Neural cell (in vitro differentiated cells): ENCODE measurements around the gene SLC2A6. TPM values are rescaled to one million over a fixed set of nuclear protein-coding genes. Genes with fewer than 3 reads are reported as not detected.

Experiments
- H2AFZ ChIP-seq: fragments of 200-600, 300-800 bp; sonication (generic), shearing (Covaris generic); 2 replicates; pipeline ENCODE4 v1.6.0; 2014; ENCODE audit warnings: low read depth, mild to moderate bottlenecking, antibody characterized with exemption, low read length, moderate library complexity
- H3F3A ChIP-seq: fragments of 200-600 bp; shearing (Covaris generic); 2 replicates; pipeline ENCODE4 v1.6.1; 2016; ENCODE audit warnings: mild to moderate bottlenecking, moderate library complexity, mixed read lengths, antibody characterized with exemption, low read length; ENCODE audit not compliant: insufficient read depth, poor library complexity, severe bottlenecking
- H3K27ac ChIP-seq: fragments of 200-600, 300-800 bp; sonication (generic), shearing (Covaris generic); 2 replicates; pipeline ENCODE4 v1.5.1; 2014; ENCODE audit warnings: mild to moderate bottlenecking, low read length, moderate library complexity
- H3K27me3 ChIP-seq: fragments of 300-800, 200-600 bp; sonication (generic), shearing (Covaris generic); 2 replicates; pipeline ENCODE4 v1.6.0; 2014; ENCODE audit warnings: mild to moderate bottlenecking, low read depth, low read length, moderate library complexity; ENCODE audit not compliant: insufficient read depth
- H3K36me3 ChIP-seq: fragments of 300-800, 200-600 bp; sonication (generic), shearing (Covaris generic); 2 replicates; pipeline ENCODE4 v1.5.1; 2014; ENCODE audit warnings: mild to moderate bottlenecking, antibody characterized with exemption, low read length, moderate library complexity; ENCODE audit not compliant: insufficient read depth
- H3K4me2 ChIP-seq: fragments of 300-800, 200-600 bp; sonication (generic), shearing (Covaris generic); 2 replicates; pipeline ENCODE4 v1.6.0; 2014; ENCODE audit warnings: mild to moderate bottlenecking, low read length
- H3K4me3 ChIP-seq: fragments of 300-800, 200-600 bp; sonication (generic), shearing (Covaris generic); 2 replicates; pipeline ENCODE4 v1.5.1; 2014; ENCODE audit warnings: mild to moderate bottlenecking, low read length, moderate library complexity
- H3K79me2 ChIP-seq: fragments of 200-600 bp; shearing (Covaris generic); replicated peaks from 2 replicates; pipeline ENCODE4 v1.6.0; 2014; ENCODE audit warnings: mild to moderate bottlenecking, low read length, moderate library complexity; ENCODE audit not compliant: insufficient read depth
- H3K9ac ChIP-seq: fragments of 300-800, 200-600 bp; sonication (generic), shearing (Covaris generic); 2 replicates; pipeline ENCODE4 v1.6.1; 2016; ENCODE audit warnings: mild to moderate bottlenecking, low read length, mixed read lengths
- H3K9me2 ChIP-seq: fragments of 200-600 bp; shearing (Covaris generic); 2 replicates; pipeline ENCODE4 v1.6.1; 2016; ENCODE audit warnings: mild to moderate bottlenecking, low read length, mixed read lengths; ENCODE audit not compliant: insufficient read depth
- H3K9me3 ChIP-seq: fragments of 200-600, 300-800 bp; sonication (generic), shearing (Covaris generic); 2 replicates; pipeline ENCODE4 v1.6.1; 2016; ENCODE audit warnings: mild to moderate bottlenecking, mixed run types, low read length, moderate library complexity, mixed read lengths
- H4K20me1 ChIP-seq: fragments of 200-600 bp; shearing (Covaris generic); 2 replicates; pipeline ENCODE4 v1.6.1; 2016; ENCODE audit warnings: mild to moderate bottlenecking, mixed run types; ENCODE audit not compliant: insufficient read depth
- CTCF ChIP-seq: fragments of 450-650 bp; IDR thresholded peaks from 2 replicates; pipeline ENCODE4 v1.5.1; 2014; ENCODE audit warnings: antibody characterized with exemption, mild to moderate bottlenecking, moderate library complexity; ENCODE audit not compliant: poor library complexity, severe bottlenecking
- EP300 ChIP-seq: fragments of 450-650 bp; conservative IDR thresholded peaks from 2 replicates; pipeline ENCODE4 v1.6.1; 2014; ENCODE audit warnings: antibody characterized with exemption, mild to moderate bottlenecking, moderate library complexity; ENCODE audit not compliant: poor library complexity, severe bottlenecking
- EZH2 ChIP-seq: fragments of 200-600, 300-800 bp; shearing (Covaris generic), sonication (generic); IDR thresholded peaks from 2 replicates; pipeline ENCODE4 v1.6.1; 2014; ENCODE audit warnings: antibody characterized with exemption, low read length, borderline replicate concordance, mild to moderate bottlenecking; ENCODE audit not compliant: insufficient read depth, poor library complexity, severe bottlenecking
- MXI1 ChIP-seq: fragments of 450-650 bp; conservative IDR thresholded peaks from 2 replicates; pipeline ENCODE4 v1.6.1; 2014; ENCODE audit warnings: antibody characterized with exemption, mild to moderate bottlenecking; ENCODE audit not compliant: poor library complexity, severe bottlenecking
- POLR2AphosphoS5 ChIP-seq: IDR thresholded peaks from 2 replicates; pipeline ENCODE4 v1.6.1; 2012
- RAD21 ChIP-seq: fragments of 450-650 bp; conservative IDR thresholded peaks from 2 replicates; pipeline ENCODE4 v1.6.1; 2014; ENCODE audit warnings: antibody characterized with exemption, mild to moderate bottlenecking, moderate library complexity
- REST ChIP-seq: IDR thresholded peaks from 2 replicates; pipeline ENCODE4 v1.6.1; 2012; ENCODE audit warnings: borderline replicate concordance
- SMC3 ChIP-seq: fragments of 450-650 bp; conservative IDR thresholded peaks from 2 replicates; pipeline ENCODE4 v1.6.1; 2014; ENCODE audit warnings: antibody characterized with exemption, mild to moderate bottlenecking, moderate library complexity; ENCODE audit not compliant: poor library complexity
- TAF1 ChIP-seq: IDR thresholded peaks from 2 replicates; pipeline ENCODE4 v1.6.1; 2012; ENCODE audit warnings: low read depth
- polyA plus RNA-seq: library from polyadenylated mRNA; depleted of rRNA; stranded (reverse); fragments of >200 nt; gene quantifications from 2 replicates; pipeline ENCODE4 v1.2.3, GENCODE V29; 2014

The SLC2A6 gene
- polyA plus RNA-seq, 1 donor from 2014 or later: 11.5 TPM

GRCh38 chr9:133523106-133523505 lies 44.2 kb upstream of the SLC2A6 start:
- TF ChIP-seq TAF1 (no peak), POLR2AphosphoS5 (no peak), EZH2 (no peak), SMC3 (no peak), CTCF (no peak), MXI1 (no peak), RAD21 (no peak), REST (no peak), EP300 (no peak)
- no peak overlapping the region for H3K4me3 ChIP-seq
- no peak overlapping the region for H3K27ac ChIP-seq
- H3K79me2 ChIP-seq: no peaks in the 10 kb centered on the region
- no peaks in the 10 kb centered on the region for H3K9me3 ChIP-seq
- no peaks in the 10 kb centered on the region for H3K36me3 ChIP-seq
- no peaks in the 10 kb centered on the region for H3K27me3 ChIP-seq
- H2AFZ ChIP-seq: no peak overlapping the region
- H3K4me2 ChIP-seq: no peak overlapping the region
- H4K20me1 ChIP-seq: no peaks in the 10 kb centered on the region
- H3F3A ChIP-seq: no peaks in the 10 kb centered on the region
- no peak overlapping the region for H3K9ac ChIP-seq
- H3K9me2 ChIP-seq: no peaks in the 10 kb centered on the region

GRCh38 chr9:133522073-133522910 lies 43.4 kb upstream of the SLC2A6 start:
- Histone ChIP-seq H3K36me3 (no peaks in the 10 kb centered on the region), H4K20me1 (no peaks in the 10 kb centered on the region), H3F3A (no peaks in the 10 kb centered on the region), H3K27ac (no peak overlapping the region), H2AFZ (no peak overlapping the region), H3K9me3 (no peaks in the 10 kb centered on the region), H3K9me2 (no peaks in the 10 kb centered on the region), H3K4me3 (no peak overlapping the region), H3K9ac (no peak overlapping the region), H3K79me2 (no peaks in the 10 kb centered on the region), H3K27me3 (no peaks in the 10 kb centered on the region), H3K4me2 (no peak overlapping the region)
- TF ChIP-seq REST: no peak
- no peak for TF ChIP-seq POLR2AphosphoS5
- TF ChIP-seq CTCF: no peak
- no peak for TF ChIP-seq RAD21
- TF ChIP-seq MXI1: no peak
- TF ChIP-seq EZH2: no peak
- TF ChIP-seq SMC3: no peak
- no peak for TF ChIP-seq EP300
- TF ChIP-seq TAF1: no peak
